H9 (cell line): Measurements from ENCODE around the gene TMEM171. TPM values are rescaled to one million over a fixed set of nuclear protein-coding genes. Genes with fewer than 3 reads are reported as not detected.

Source experiments
- DNase-seq: peaks from one replicate; pipeline ENCODE4 v3.0.0-alpha.2; 2017
- H2AFZ ChIP-seq: one replicate; pipeline ENCODE4 v1.6.1; 2013; ENCODE audit warnings: mild to moderate bottlenecking, low read length, control low read depth, moderate library complexity
- H2AK5ac ChIP-seq: 2 replicates; pipeline ENCODE4 v1.6.1; 2013; ENCODE audit warnings: low read length, control low read depth, mixed read lengths; ENCODE audit not compliant: insufficient read length
- H2BK120ac ChIP-seq: one replicate; pipeline ENCODE4 v1.6.1; 2013; ENCODE audit warnings: low read depth, mild to moderate bottlenecking, low read length, control low read depth, inconsistent platforms; ENCODE audit not compliant: poor library complexity, severe bottlenecking
- H2BK12ac ChIP-seq: 2 replicates; pipeline ENCODE4 v1.6.1; 2013; ENCODE audit warnings: low read length, control low read depth, mixed read lengths, low read depth; ENCODE audit not compliant: insufficient read length
- H2BK15ac ChIP-seq: 2 replicates; pipeline ENCODE4 v1.6.1; 2013; ENCODE audit warnings: low read depth, low read length, control low read depth
- H2BK20ac ChIP-seq: one replicate; pipeline ENCODE4 v1.6.1; 2013; ENCODE audit warnings: low read depth, mild to moderate bottlenecking, low read length, control low read depth, inconsistent platforms; ENCODE audit not compliant: poor library complexity, severe bottlenecking
- H2BK5ac ChIP-seq: 2 replicates; pipeline ENCODE4 v1.6.1; 2013; ENCODE audit warnings: low read length, control low read depth, mixed read lengths; ENCODE audit not compliant: insufficient read length
- H3K14ac ChIP-seq: 2 replicates; pipeline ENCODE4 v1.6.1; 2013; ENCODE audit warnings: low read length, control low read depth; ENCODE audit not compliant: insufficient read depth
- H3K18ac ChIP-seq: 2 replicates; pipeline ENCODE4 v1.6.1; 2013; ENCODE audit warnings: low read depth, mild to moderate bottlenecking, mixed read lengths, low read length, control low read depth; ENCODE audit not compliant: insufficient read length
- H3K23ac ChIP-seq: 2 replicates; pipeline ENCODE4 v1.6.1; 2013; ENCODE audit warnings: low read length, control low read depth, mixed read lengths, low read depth; ENCODE audit not compliant: insufficient read length
- H3K23me2 ChIP-seq: 2 replicates; pipeline ENCODE4 v1.6.1; 2013; ENCODE audit warnings: low read depth, mild to moderate bottlenecking, mixed read lengths, low read length, control low read depth; ENCODE audit not compliant: insufficient read length, poor library complexity, severe bottlenecking
- H3K27ac ChIP-seq: 2 replicates; pipeline ENCODE4 v1.5.1; 2013; ENCODE audit warnings: low read length, control low read depth, mixed read lengths, low read depth; ENCODE audit not compliant: insufficient read length
- H3K27me3 ChIP-seq: 2 replicates; pipeline ENCODE4 v1.6.1; 2013; ENCODE audit warnings: low read length, control low read depth, inconsistent platforms; ENCODE audit not compliant: insufficient read depth
- H3K4ac ChIP-seq: 2 replicates; pipeline ENCODE4 v1.6.1; 2013; ENCODE audit warnings: low read depth, mild to moderate bottlenecking, control low read depth, inconsistent platforms, low read length, moderate library complexity
- H3K4me1 ChIP-seq: 2 replicates; pipeline ENCODE4 v1.6.1; 2013; ENCODE audit warnings: low read length, control low read depth, inconsistent platforms; ENCODE audit not compliant: insufficient read depth
- H3K4me2 ChIP-seq: 2 replicates; pipeline ENCODE4 v1.6.1; 2013; ENCODE audit warnings: low read length, control low read depth, mixed read lengths; ENCODE audit not compliant: insufficient read length, insufficient read depth
- H3K56ac ChIP-seq: 2 replicates; pipeline ENCODE4 v1.6.1; 2013; ENCODE audit warnings: low read depth, mild to moderate bottlenecking, mixed read lengths, low read length, control low read depth; ENCODE audit not compliant: insufficient read length
- H3K79me1 ChIP-seq: 2 replicates; pipeline ENCODE4 v1.6.1; 2013; ENCODE audit warnings: low read depth, mild to moderate bottlenecking, moderate library complexity, low read length, control low read depth, inconsistent platforms; ENCODE audit not compliant: insufficient read depth, poor library complexity, severe bottlenecking
- H3K79me2 ChIP-seq: 2 replicates; pipeline ENCODE4 v1.6.1; 2013; ENCODE audit warnings: low read length, control low read depth, inconsistent platforms; ENCODE audit not compliant: insufficient read depth
- H3K9ac ChIP-seq: 2 replicates; pipeline ENCODE4 v1.6.1; 2013; ENCODE audit warnings: low read length, control low read depth, mixed read lengths; ENCODE audit not compliant: insufficient read length; ENCODE audit errors: extremely low read depth
- H3K9me3 ChIP-seq: one replicate; pipeline ENCODE4 v1.6.1; 2013; ENCODE audit warnings: low read depth, low read length, inconsistent platforms; ENCODE audit not compliant: control insufficient read depth
- H3T11ph ChIP-seq: one replicate; pipeline ENCODE4 v1.6.1; 2013; ENCODE audit warnings: mild to moderate bottlenecking, low read length, control low read depth, inconsistent platforms
- H4K20me1 ChIP-seq: one replicate; pipeline ENCODE4 v1.6.1; 2013; ENCODE audit not compliant: control insufficient read depth, insufficient read length, insufficient read depth
- H4K5ac ChIP-seq: 2 replicates; pipeline ENCODE4 v1.6.1; 2013; ENCODE audit warnings: low read depth, mild to moderate bottlenecking, mixed read lengths, low read length, control low read depth; ENCODE audit not compliant: insufficient read length
- H4K8ac ChIP-seq: replicated peaks from 2 replicates; pipeline ENCODE4 v1.6.1; 2013; ENCODE audit warnings: low read length, control low read depth, mixed read lengths, low read depth; ENCODE audit not compliant: insufficient read length
- H4K91ac ChIP-seq: 2 replicates; pipeline ENCODE4 v1.6.1; 2013; ENCODE audit warnings: low read depth, mild to moderate bottlenecking, moderate library complexity, mixed read lengths, low read length, control low read depth; ENCODE audit not compliant: insufficient read length
- H3K27ac Mint-ChIP-seq, 3 experiments: 2 replicates in 2 of 3; 3 replicates in 1 of 3; pipeline ENCODE4 v1.8.0; 2020 to 2021; ENCODE audit warnings: mixed read lengths in 3 of 3, mild to moderate bottlenecking in 1 of 3, moderate library complexity in 1 of 3
- H3K27me3 Mint-ChIP-seq: 2 replicates; pipeline ENCODE4 v1.8.0; 2021; ENCODE audit warnings: low read depth, mild to moderate bottlenecking, moderate library complexity, mixed read lengths
- H3K36me3 Mint-ChIP-seq, 3 experiments: 2 replicates in 2 of 3; 3 replicates in 1 of 3; pipeline ENCODE4 v1.8.0; 2020 to 2021; ENCODE audit warnings: low read depth in 3 of 3, mixed read lengths in 3 of 3; ENCODE audit not compliant: insufficient read depth in 1 of 3
- H3K4me1 Mint-ChIP-seq, 2 experiments: 2 replicates each; pipeline ENCODE4 v1.8.0; 2020; ENCODE audit warnings: mixed read lengths in 2 of 2
- H3K4me3 Mint-ChIP-seq, 2 experiments: 2 replicates in 1 of 2; 3 replicates in 1 of 2; pipeline ENCODE4 v1.8.0; 2020 to 2021; ENCODE audit warnings: mild to moderate bottlenecking in 2 of 2, mixed read lengths in 2 of 2, moderate library complexity in 1 of 2
- H3K9me3 Mint-ChIP-seq, 2 experiments: 2 replicates in 1 of 2; 3 replicates in 1 of 2; pipeline ENCODE4 v1.8.0; 2020; ENCODE audit warnings: mild to moderate bottlenecking in 2 of 2, mixed read lengths in 2 of 2, moderate library complexity in 1 of 2
- CTCF ChIP-seq: fragments of 200-600 bp; sonication (generic); conservative IDR thresholded peaks from 3 replicates; pipeline ENCODE4 v1.8.0; 2021; ENCODE audit warnings: antibody characterized with exemption, mild to moderate bottlenecking
- WGBS: extraction: QIAGEN DNeasy Blood & Tissue Kit; methylation state at CpG from one replicate; pipeline ENCODE4 v1.1.7; 2013; ENCODE audit warnings: missing lambda C conversion rate, low lambda C conversion rate, mixed read lengths; ENCODE audit not compliant: insufficient read length; ENCODE audit errors: extremely low coverage; 5-methylcytosine and 5-hydroxymethylcytosine counted together
- total RNA-seq: library from RNA; stranded (reverse); gene quantifications from 2 replicates; pipeline ENCODE4 v1.2.1, GENCODE V29; 2021

TMEM171 gene
- total RNA-seq, 1 experiment from 2014 or later: 0.42 TPM

- H3K4me2 ChIP-seq: no peak overlapping the region
- H3K27me3 Mint-ChIP-seq: no peaks in the 10 kb centered on the region
- H2AFZ ChIP-seq: no peak overlapping the region
- H2BK120ac ChIP-seq: no peak overlapping the region
- no peak overlapping the region for H2BK20ac ChIP-seq
- no peaks in the 10 kb centered on the region for H3K79me2 ChIP-seq
- no peak overlapping the region for H3K27ac Mint-ChIP-seq
- no peak overlapping the region for H3K18ac ChIP-seq
- no peak for DNase-seq
- H3K56ac ChIP-seq: no peak overlapping the region
- H3K23ac ChIP-seq: no peak overlapping the region
- H3K4me3 Mint-ChIP-seq: no peak overlapping the region
- no peak overlapping the region for H4K5ac ChIP-seq
- H2BK15ac ChIP-seq: no peak overlapping the region
- H3K36me3 Mint-ChIP-seq: peaks cover 0 to 4% (median 0%) of the 10 kb centered on the region in 3 experiments; a peak in 1 of 7 replicates
- no peak overlapping the region for H2BK12ac ChIP-seq
- no peak overlapping the region for H3K9ac ChIP-seq
- no peak overlapping the region for H2AK5ac ChIP-seq
- TF ChIP-seq CTCF: no peak
- no CpG with 5 or more reads among the region's 4 CpGs for WGBS
- no peaks in the 10 kb centered on the region for H3K27me3 ChIP-seq
- H3K9me3 ChIP-seq: no peaks in the 10 kb centered on the region
- H3K14ac ChIP-seq: no peak overlapping the region
- no peaks in the 10 kb centered on the region for H3K4me1 Mint-ChIP-seq
- H3K4ac ChIP-seq: no peak overlapping the region
- no peak overlapping the region for H3K27ac ChIP-seq
- H2BK5ac ChIP-seq: no peak overlapping the region
- H3K4me1 ChIP-seq: no peaks in the 10 kb centered on the region
- H3K79me1 ChIP-seq: no peaks in the 10 kb centered on the region
- no peaks in the 10 kb centered on the region for H4K20me1 ChIP-seq
- H4K91ac ChIP-seq: no peak overlapping the region
- H3K9me3 Mint-ChIP-seq: peaks cover 8% of the 10 kb centered on the region in 2 experiments; a peak in 4 of 5 replicates
- H3T11ph ChIP-seq: no peak overlapping the region
- H3K23me2 ChIP-seq: no peaks in the 10 kb centered on the region
- H4K8ac ChIP-seq: no peak overlapping the region
Measured at GRCh38 chr5:73103870-73104299, 16.5 kb upstream of the TMEM171 start.
